OCI-LY3 (cell line): Measurements from ENCODE around the gene KRTAP2-2.

Experiments used
- H2AFZ ChIP-seq: fragments of 200-600, 300-600 bp; shearing (Covaris generic); 2 replicates; pipeline ENCODE4 v1.6.0; 2014; ENCODE audit warnings: antibody characterized with exemption, low read depth, low read length
- H3K27ac ChIP-seq: fragments of 200-600, 300-600 bp; sonication (generic); 2 replicates; pipeline ENCODE4 v1.5.1; 2014; ENCODE audit warnings: mild to moderate bottlenecking, low read length, moderate library complexity, mixed read lengths
- H3K27me3 ChIP-seq: fragments of 200-600, 300-600 bp; sonication (generic); 2 replicates; pipeline ENCODE4 v1.6.1; 2014; ENCODE audit warnings: low read depth, low read length, mixed read lengths
- H3K36me3 ChIP-seq: fragments of 200-600, 300-600 bp; sonication (generic); replicated peaks from 2 replicates; pipeline ENCODE3; 2014; ENCODE audit warnings: low read depth, low read length, mixed read lengths
- H3K4me1 ChIP-seq: fragments of 300-600, 200-600 bp; sonication (generic); 2 replicates; pipeline ENCODE4 v1.6.1; 2014; ENCODE audit warnings: low read length, mixed read lengths
- H3K4me2 ChIP-seq: fragments of 200-600, 300-600 bp; sonication (generic); 2 replicates; pipeline ENCODE4 v1.6.1; 2014; ENCODE audit warnings: low read length, mixed read lengths
- H3K4me3 ChIP-seq: fragments of 300-600, 200-600 bp; sonication (generic); 2 replicates; pipeline ENCODE4 v1.5.1; 2014; ENCODE audit warnings: antibody characterized with exemption, mild to moderate bottlenecking, low read length, moderate library complexity
- H3K79me2 ChIP-seq: fragments of 300-600, 200-600 bp; shearing (Covaris generic); 2 replicates; pipeline ENCODE4 v1.6.1; 2014; ENCODE audit warnings: mild to moderate bottlenecking, low read length, mixed read lengths
- H3K9ac ChIP-seq: fragments of 300-600, 200-600 bp; shearing (Covaris generic); 2 replicates; pipeline ENCODE4 v1.6.0; 2014; ENCODE audit warnings: mild to moderate bottlenecking, low read length, moderate library complexity
- H3K9me3 ChIP-seq: fragments of 200-600, 300-600 bp; shearing (Covaris generic); 2 replicates; pipeline ENCODE4 v1.6.1; 2014; ENCODE audit warnings: low read length, mixed read lengths; ENCODE audit not compliant: insufficient read depth
- H4K20me1 ChIP-seq: fragments of 200-600, 300-600 bp; sonication (generic); 2 replicates; pipeline ENCODE4 v1.6.1; 2016; ENCODE audit warnings: low read length, mixed read lengths; ENCODE audit not compliant: insufficient read depth
- CTCF ChIP-seq: fragments of 200-600, 300-600 bp; sonication (generic); IDR thresholded peaks from 2 replicates; pipeline ENCODE4 v1.5.1; 2014; ENCODE audit warnings: antibody characterized with exemption, low read length, low read depth
- EZH2phosphoT487 ChIP-seq: fragments of 200-600 bp; shearing (Covaris generic); IDR thresholded peaks from 2 replicates; pipeline ENCODE4 v1.6.1; 2018; ENCODE audit warnings: antibody characterized with exemption, mixed run types, low read depth

Gene KRTAP2-2

GRCh38 chr17:41016578-41017215, 38.3 kb downstream of the KRTAP2-2 start:
- no peak overlapping the region for H2AFZ ChIP-seq
- H3K4me1 ChIP-seq: no peaks in the 10 kb centered on the region
- H3K36me3 ChIP-seq: no peaks in the 10 kb centered on the region
- no peak overlapping the region for H3K9ac ChIP-seq
- no peak overlapping the region for H3K4me3 ChIP-seq
- H3K27ac ChIP-seq: no peak overlapping the region
- H3K4me2 ChIP-seq: no peak overlapping the region
- no peaks in the 10 kb centered on the region for H3K79me2 ChIP-seq
- no peak for TF ChIP-seq CTCF
- TF ChIP-seq EZH2phosphoT487: no peak
- H4K20me1 ChIP-seq: no peaks in the 10 kb centered on the region
- no peaks in the 10 kb centered on the region for H3K9me3 ChIP-seq
- H3K27me3 ChIP-seq: peaks cover 19% of the 10 kb centered on the region

GRCh38 chr17:41015454-41015853, 39.6 kb downstream of the KRTAP2-2 start:
- Histone ChIP-seq H3K27ac (no peak overlapping the region), H4K20me1 (no peaks in the 10 kb centered on the region), H3K36me3 (no peaks in the 10 kb centered on the region), H3K79me2 (no peaks in the 10 kb centered on the region), H3K27me3 (peaks cover 25% of the 10 kb centered on the region), H3K4me3 (no peak overlapping the region), H2AFZ (no peak overlapping the region), H3K4me2 (no peak overlapping the region), H3K9me3 (no peaks in the 10 kb centered on the region), H3K9ac (no peak overlapping the region), H3K4me1 (no peaks in the 10 kb centered on the region)
- TF ChIP-seq EZH2phosphoT487 (no peak), CTCF (no peak)

- H3K27ac ChIP-seq: no peak overlapping the region
- TF ChIP-seq EZH2phosphoT487 (no peak), CTCF (no peak)
- H3K4me3 ChIP-seq: no peak overlapping the region
- no peaks in the 10 kb centered on the region for H3K36me3 ChIP-seq
- H2AFZ ChIP-seq: no peak overlapping the region
- no peak overlapping the region for H3K9ac ChIP-seq
- H4K20me1 ChIP-seq: no peaks in the 10 kb centered on the region
- no peaks in the 10 kb centered on the region for H3K79me2 ChIP-seq
- peaks cover 25% of the 10 kb centered on the region for H3K27me3 ChIP-seq
- no peaks in the 10 kb centered on the region for H3K4me1 ChIP-seq
- H3K9me3 ChIP-seq: no peaks in the 10 kb centered on the region
- no peak overlapping the region for H3K4me2 ChIP-seq
Observed at GRCh38 chr17:41013606-41014005, 41.4 kb downstream of the KRTAP2-2 start.

- TF ChIP-seq EZH2phosphoT487: no peak
- Histone ChIP-seq H2AFZ (no peak overlapping the region), H3K4me1 (no peaks in the 10 kb centered on the region), H3K36me3 (no peaks in the 10 kb centered on the region), H3K4me3 (no peak overlapping the region), H3K27ac (no peak overlapping the region), H3K27me3 (peaks cover 25% of the 10 kb centered on the region), H3K79me2 (no peaks in the 10 kb centered on the region), H3K4me2 (no peak overlapping the region), H3K9me3 (no peaks in the 10 kb centered on the region), H4K20me1 (no peaks in the 10 kb centered on the region), H3K9ac (no peak overlapping the region)
Observed at GRCh38 chr17:41013181-41013580, 41.8 kb downstream of the KRTAP2-2 start.
